ENCODE results near the gene OSM.

The OSM gene

DNA sequence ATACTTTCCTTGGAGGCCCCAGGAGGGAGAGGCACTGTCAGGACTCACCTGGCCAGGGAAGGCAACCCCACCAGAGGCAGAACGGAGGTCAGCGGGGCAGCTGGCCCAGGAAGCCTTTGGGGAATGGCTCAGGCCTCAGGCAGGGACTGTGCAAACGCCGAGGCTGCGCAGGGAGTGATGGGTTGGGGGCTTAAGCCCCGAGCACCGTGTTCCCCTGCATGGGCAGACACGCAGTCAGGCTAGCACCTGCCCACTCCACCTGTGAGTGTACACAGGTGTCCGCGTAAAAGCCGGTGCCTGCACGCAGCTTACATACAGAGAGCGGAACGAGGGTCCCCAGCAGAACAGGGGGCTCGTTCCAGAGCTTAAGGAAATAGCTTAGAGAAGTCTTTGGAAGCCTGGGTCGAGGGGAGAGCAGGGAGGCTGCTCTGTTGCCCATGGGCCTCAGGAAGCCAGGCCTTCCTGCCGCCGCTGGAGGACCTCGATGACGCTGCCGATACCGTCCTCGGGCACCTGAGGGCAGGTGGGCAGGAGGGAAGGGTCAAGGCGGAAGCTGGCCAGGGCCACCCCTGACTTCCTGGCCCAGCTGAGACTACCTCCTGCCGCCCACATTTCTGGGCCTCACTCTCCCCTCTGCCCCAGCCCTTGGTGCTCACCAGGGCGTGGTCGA is 18.7 kb upstream of the OSM start:
- no peak for DNase-seq (ENCODE audit: low read depth)

DNA sequence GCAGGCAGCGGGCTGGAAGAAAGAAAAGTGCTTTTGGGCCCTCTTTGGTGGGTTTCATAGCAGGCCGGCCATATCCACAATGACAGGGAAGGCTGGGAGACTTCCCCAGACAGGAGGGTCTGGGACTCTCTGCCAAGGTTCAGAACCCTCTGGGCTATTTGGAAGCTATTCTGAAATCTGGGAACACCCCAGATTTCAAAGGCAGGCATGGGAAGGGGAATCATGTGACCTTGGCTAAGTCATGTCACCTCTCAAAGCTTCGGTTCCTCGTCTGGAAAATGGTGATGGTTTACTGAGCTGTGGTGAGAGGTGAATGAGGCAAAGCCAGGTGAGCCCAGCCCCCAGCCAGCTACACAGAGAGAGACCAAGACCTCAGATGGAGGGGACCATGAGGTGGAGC is 18.0 kb upstream of the OSM start:
- DNase-seq (ENCODE audit: low read depth): no peak

- no peak for DNase-seq (ENCODE audit: low read depth)
These were observed 17.5 kb upstream of the OSM start for GRCh38 chr22:30284172-30284571.

DNA sequence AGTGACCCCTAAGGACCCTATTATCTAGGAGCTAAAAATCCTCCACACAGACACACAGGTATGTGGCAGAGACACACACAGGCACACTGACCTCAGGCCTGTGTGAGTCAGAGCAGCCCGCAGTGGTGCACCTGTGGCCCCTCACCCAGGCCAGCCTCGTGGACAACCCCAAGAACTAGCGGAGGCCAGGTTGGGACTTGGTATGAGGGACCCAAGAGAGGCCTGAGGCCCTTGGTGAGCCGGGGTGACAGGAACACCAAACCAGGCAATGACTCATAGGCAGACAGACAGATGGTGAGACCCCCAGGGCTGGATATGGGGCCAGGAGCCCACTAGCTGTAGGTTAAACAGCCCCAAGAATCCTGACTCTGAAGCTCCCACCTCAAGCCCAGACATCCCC is 16.7 kb upstream of the OSM start:
- no peak for DNase-seq (ENCODE audit: low read depth)

DNA sequence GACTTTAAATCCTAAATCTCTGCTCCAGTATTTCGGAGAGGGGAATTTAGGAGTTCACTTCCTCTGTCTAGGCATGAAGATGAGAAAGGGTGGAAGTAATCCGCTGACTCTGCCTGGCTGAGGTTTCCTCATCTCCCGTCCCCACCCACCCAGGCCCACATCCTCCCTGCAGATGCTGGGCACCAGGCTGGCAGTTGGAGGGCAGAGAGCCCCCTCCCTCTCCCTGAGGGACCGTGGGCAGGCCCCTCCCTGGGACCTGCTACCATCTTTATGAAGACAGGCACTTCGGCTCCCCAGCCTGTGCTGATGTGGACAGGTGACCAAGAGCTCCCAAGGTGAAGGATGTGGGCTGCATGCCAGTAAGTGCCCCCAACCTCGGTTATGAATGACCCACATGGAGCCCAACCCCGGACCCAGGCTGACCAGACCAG is 16.0 kb upstream of the OSM start:
- no peak for DNase-seq (ENCODE audit: low read depth)

DNA sequence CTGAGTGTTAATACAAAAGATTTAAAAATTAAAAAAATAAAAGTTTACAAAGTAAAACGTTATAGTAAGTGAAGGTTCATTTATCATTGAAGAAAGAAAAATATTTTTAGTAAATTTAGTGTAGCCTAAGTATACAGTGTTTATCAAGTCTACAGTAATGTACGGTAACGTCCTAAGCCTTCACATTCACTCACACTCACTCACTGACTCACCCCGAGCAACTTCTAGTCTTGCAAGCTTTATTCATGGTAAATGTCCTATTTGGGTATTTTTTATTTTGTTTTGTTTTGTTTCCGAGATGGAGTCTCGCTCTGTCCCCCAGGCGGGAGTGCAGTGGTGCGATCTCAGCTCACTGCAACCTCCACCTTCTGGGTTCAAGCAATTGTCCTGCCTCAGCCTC is 13.9 kb upstream of the OSM start:
- no peak for DNase-seq (ENCODE audit: low read depth)

DNA sequence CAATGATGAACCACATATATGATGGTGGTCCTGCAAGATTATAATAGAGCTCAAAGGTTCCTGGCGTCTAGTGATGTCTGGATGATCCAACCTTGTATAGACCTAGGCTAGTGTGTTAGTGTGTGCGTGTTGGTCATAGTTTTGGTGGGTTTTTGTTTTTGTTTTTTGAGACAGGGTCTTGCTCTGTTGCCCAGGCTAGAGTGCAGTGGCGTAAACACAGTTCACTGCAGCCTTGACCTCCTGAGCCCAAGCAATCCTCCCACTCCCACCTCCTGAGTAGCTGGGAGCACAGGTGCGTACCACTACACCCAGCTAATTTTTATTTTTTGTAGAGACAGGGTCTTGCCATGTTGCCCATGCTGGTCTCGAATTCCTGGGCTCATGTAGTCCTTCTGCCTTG is 13.3 kb upstream of the OSM start:
- no peak for DNase-seq (ENCODE audit: low read depth)

GRCh38 chr22:30279046-30279788 is 12.6 kb upstream of the OSM start:
- no peak for DNase-seq (ENCODE audit: low read depth)

DNA sequence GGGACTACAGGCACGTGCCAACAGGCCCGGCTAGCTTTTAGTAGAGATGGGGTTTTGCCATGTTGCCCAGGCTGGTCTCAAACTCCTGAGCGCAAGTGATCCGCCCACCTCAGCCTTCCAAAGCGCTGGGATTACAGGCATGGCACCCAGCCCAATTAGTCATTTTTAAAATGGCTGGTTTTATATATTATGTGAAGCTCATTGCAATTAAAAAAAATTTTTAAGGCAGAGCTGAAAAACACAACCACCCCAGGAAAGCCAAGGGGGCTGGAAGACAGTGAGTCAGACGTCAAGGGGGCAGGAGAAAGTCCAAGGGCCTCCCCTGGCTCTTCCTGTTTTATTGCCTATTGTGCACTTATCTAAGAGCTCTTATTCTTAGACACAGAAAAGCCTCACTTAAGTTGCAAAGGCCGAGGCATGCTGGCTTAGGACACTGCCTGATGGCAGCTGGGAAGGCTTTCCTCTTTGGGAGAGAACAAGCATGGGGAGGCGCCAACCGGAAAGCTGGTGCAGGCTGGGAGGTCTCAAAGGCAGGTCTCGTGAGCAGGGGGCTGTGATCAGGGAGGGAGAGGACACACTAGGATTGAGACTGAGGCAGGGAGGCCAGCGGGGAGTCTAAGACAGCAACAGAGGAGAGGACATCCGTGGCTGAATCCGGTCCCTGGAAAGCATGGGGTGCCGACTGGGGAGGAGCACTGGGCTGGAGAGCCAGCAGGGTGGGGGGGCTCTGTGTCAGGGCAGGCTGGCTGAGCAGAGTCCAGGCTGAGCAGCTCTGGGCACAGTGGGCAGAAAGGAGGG is 11.1 kb upstream of the OSM start:
- no peak for DNase-seq (ENCODE audit: low read depth)

- no peak for DNase-seq (ENCODE audit: low read depth)
These were observed 9.4 kb upstream of the OSM start for GRCh38 chr22:30276039-30276438.

- no peak for DNase-seq (ENCODE audit: low read depth)
These were observed 9.0 kb upstream of the OSM start for GRCh38 chr22:30275625-30276024.

- no peak for DNase-seq (ENCODE audit: low read depth)
These were observed 7.8 kb upstream of the OSM start for GRCh38 chr22:30274437-30274812.

DNA sequence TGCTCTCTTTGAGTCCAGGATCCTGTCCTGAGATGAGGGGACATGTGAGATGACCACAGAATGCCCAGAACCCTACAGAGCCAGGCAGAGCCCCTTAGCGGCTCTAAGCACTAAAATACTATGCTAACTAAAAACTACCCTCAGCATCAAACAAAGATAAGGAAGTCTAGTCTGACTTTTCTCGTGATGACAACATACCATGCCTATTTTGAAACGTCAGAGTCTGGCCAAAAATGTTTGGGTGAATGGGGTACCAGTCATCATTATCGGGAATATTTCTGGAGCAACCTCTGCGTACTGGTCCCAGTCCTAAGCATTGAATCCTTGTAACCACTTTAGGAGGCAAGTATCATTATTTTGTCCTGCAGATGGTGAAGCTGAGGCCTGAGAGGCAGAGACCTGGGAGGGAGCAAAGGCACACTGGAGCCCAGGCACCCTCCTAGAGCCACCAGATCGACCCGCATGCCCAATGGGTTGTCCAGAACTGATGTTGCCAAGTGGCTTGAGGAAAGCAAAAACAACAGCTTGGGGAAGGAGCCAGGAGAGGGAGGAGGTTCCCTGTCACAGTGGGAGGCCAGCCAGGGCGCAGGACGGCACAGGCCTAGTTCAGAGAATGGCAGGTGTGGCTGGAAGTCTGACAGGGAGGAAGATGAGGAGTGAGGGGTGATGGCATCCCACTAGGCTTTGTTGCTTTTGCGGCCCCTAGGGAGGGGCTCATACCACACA is 7.2 kb upstream of the OSM start:
- DNase-seq (ENCODE audit: low read depth): no peak

DNA sequence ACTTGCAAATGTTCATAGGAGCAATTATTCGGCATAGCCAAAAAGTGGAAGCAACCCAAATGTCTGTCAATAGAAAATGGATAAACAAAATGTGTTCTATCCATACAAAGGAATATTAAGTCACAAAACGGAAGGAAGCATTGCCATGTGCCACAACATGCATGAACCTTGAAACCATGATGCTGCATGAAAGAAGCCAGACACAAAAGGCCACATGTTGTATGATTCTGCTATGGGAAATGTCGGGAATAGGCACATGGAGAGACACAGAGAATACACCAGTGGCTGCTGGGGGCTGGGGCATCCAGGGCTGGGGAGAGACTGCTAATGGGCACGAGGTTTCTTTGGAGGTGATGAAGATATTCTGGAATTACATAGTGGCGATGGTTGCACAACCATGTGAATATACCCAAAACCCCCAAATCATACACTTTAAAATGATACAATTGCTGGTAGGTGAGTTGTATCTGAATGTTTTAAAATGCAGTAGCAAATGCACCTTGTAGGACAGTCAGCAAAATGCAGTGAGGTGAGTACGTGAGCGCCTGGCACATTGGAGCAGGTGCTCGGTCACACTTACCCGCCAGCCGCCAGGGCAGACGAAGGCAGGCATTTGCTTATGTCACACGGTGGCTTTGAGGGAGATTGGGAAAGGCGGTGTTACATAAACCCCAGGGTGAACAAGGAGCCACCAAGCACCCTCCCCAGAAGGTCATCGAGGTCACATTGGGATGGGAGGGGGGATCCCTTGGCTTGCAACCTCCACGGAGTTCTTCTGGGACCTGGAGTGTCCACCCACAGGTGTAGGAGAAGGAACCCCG is 6.3 kb upstream of the OSM start:
- DNase-seq (ENCODE audit: low read depth): no peak

DNA sequence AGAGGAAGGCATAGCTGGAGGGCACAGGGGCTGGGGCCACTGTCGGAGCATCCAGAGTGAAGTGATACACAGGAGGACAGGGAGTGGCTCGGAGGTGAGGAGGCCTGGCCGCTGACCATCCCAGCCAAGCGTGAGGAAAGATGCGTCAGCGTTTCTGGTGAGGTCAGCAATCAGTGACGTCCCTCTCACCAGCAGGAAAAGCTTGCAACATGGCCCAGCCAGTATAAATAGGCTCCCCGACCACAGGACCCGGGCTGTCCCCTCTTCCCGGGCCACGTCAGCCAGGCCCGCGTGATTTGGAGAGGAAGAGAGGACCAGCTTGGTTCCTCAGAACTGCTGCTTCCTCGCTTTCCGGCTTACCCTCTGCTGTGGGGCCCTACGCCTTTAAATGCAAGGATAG is 4.2 kb upstream of the OSM start:
- no peak for DNase-seq (ENCODE audit: low read depth)

DNA sequence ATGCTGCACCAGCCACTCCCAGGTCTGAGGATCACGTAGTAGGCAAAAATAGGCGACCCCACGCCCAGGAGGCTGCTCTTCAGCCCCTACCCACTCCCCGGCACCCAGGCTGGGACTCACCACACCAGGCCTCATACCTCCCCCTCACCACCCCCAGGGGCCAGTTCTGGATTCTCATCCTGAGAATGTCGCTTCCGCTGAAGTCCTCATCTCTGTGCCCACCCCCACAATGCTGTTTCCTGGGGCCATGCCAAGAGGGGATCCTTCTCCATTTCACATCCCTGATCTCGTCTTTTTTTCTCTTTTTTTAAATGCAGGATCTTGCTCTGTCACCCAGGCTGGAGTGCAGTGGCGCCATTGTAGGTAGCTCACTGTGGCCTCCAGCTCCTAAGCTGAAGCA is 1.7 kb upstream of the OSM start:
- no peak for DNase-seq (ENCODE audit: low read depth)

- no peak for DNase-seq (ENCODE audit: low read depth)
These were observed 991 bp upstream of the OSM start for GRCh38 chr22:30267382-30268302.

- DNase-seq (ENCODE audit: low read depth): peak; percentile 82
These were observed 717 bp downstream of the OSM start for GRCh38 chr22:30265823-30266444.

DNA sequence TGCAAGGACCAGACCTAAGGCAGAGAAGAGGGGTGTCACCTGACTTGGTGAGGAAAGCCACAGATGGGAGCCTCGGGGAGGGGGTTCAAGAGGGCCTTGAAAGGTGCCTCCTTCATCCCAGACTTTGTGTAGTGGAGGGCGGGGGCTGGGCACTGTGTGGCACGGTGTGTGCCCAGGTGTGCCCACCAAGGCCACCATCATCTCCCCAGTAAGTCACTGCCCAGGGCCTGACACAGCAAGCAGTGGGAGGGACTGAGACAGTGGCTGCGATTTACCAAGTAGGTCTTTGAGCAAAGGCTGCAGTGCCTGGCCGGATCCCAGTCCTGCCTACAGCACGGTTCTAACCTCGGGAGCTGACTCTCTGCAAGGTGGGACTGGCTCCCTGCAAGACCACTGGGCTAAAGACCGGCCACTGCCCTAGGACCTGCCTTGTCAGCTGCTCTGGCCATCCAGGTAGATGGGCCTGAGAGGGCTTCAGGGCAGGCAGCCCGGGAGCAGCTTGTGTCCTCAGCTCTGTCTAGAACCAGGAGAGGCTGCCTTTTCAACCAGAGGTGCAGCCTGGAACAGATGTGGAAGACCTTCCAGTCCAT is 1.4 kb downstream of the OSM start:
- DNase-seq (ENCODE audit: low read depth): no peak

- no peak for DNase-seq (ENCODE audit: low read depth)
These were observed 2.8 kb downstream of the OSM start for GRCh38 chr22:30263883-30264282.
